HFFc6 (cell line): ENCODE data around the gene RSPO1. TPM values are rescaled to one million over a fixed set of nuclear protein-coding genes. Genes with fewer than 3 reads are reported as not detected.

ENCODE experiments used
- DNase-seq: peaks from one replicate; pipeline ENCODE4 v3.0.0-alpha.2; 2018
- H3K27ac Mint-ChIP-seq: 2 replicates; pipeline ENCODE4 v1.8.0; 2020; ENCODE audit warnings: mild to moderate bottlenecking, mixed read lengths
- H3K27me3 Mint-ChIP-seq: 2 replicates; pipeline ENCODE4 v1.8.0; 2021; ENCODE audit warnings: mild to moderate bottlenecking, moderate library complexity, mixed read lengths; ENCODE audit not compliant: insufficient read depth
- H3K36me3 Mint-ChIP-seq: 2 replicates; pipeline ENCODE4 v1.8.0; 2021; ENCODE audit warnings: low read depth, mixed read lengths
- H3K4me1 Mint-ChIP-seq: 2 replicates; pipeline ENCODE4 v1.8.0; 2020; ENCODE audit warnings: low read depth, mixed read lengths
- H3K4me3 Mint-ChIP-seq: 2 replicates; pipeline ENCODE4 v1.8.0; 2020; ENCODE audit warnings: mild to moderate bottlenecking, moderate library complexity, mixed read lengths
- H3K9me3 Mint-ChIP-seq: 2 replicates; pipeline ENCODE4 v1.8.0; 2020; ENCODE audit warnings: mild to moderate bottlenecking, mixed read lengths
- total RNA-seq, 6 experiments: library from RNA; stranded (reverse); fragmentation: NEBNext Ultra II Directional; extraction: Animal tissue kit (Norgen Biotek cat#: 25700); gene quantifications; 2 replicates in 1 of 6; 3 replicates in 5 of 6; pipeline ENCODE4 v1.2.3, GENCODE V29; 2021
- TF ChIP-seq, protein P1 (sequence below): fragments of 200-600 bp; sonication (generic); IDR thresholded peaks from 2 replicates; pipeline ENCODE4 v1.5.0; 2021; ENCODE audit warnings: antibody characterized with exemption, mild to moderate bottlenecking

RSPO1 gene
- total RNA-seq, 6 experiments from 2014 or later = not detected

DNA sequence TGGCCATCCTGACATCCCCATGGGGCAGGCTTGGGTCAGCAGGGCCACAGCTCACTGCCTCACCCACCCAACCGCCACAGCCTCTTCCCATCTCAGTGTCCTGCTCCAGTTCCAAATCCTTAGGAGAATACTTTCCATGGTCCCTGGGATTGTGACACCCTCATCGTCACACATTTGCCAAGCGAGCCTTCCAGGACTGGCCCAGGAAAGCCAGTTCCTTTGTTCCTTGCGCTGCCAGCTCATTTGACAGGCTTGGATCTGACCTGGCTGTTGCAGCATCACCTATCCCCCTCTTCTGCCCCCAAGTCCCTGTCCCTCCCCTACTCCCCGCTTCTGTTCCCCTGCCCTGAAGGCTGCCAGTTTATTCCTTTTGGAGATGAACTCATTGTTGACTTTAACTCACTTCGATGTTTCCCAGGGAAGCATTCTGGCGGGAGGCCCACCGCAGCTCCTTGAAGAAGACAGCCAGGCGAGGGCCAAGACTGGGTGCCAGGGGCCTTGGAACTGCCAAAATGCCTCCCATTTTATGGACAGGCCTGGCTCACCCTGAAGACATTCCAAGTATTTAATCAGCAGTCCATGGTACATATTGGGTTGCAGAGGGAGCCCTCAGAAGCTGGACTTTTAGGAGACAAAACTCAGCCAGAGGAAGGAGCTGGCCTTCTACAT, 28.8 kb downstream of the RSPO1 start:
- no peaks in the 10 kb centered on the region for H3K36me3 Mint-ChIP-seq
- no peak overlapping the region for H3K27ac Mint-ChIP-seq
- H3K4me1 Mint-ChIP-seq = peaks cover 11% of the 10 kb centered on the region
- peaks cover 17% of the 10 kb centered on the region for H3K27me3 Mint-ChIP-seq
- H3K9me3 Mint-ChIP-seq = no peaks in the 10 kb centered on the region
- TF ChIP-seq, protein P1, sequence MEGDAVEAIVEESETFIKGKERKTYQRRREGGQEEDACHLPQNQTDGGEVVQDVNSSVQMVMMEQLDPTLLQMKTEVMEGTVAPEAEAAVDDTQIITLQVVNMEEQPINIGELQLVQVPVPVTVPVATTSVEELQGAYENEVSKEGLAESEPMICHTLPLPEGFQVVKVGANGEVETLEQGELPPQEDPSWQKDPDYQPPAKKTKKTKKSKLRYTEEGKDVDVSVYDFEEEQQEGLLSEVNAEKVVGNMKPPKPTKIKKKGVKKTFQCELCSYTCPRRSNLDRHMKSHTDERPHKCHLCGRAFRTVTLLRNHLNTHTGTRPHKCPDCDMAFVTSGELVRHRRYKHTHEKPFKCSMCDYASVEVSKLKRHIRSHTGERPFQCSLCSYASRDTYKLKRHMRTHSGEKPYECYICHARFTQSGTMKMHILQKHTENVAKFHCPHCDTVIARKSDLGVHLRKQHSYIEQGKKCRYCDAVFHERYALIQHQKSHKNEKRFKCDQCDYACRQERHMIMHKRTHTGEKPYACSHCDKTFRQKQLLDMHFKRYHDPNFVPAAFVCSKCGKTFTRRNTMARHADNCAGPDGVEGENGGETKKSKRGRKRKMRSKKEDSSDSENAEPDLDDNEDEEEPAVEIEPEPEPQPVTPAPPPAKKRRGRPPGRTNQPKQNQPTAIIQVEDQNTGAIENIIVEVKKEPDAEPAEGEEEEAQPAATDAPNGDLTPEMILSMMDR = no peak
- no peak overlapping the region for H3K4me3 Mint-ChIP-seq
- no peak for DNase-seq

DNA sequence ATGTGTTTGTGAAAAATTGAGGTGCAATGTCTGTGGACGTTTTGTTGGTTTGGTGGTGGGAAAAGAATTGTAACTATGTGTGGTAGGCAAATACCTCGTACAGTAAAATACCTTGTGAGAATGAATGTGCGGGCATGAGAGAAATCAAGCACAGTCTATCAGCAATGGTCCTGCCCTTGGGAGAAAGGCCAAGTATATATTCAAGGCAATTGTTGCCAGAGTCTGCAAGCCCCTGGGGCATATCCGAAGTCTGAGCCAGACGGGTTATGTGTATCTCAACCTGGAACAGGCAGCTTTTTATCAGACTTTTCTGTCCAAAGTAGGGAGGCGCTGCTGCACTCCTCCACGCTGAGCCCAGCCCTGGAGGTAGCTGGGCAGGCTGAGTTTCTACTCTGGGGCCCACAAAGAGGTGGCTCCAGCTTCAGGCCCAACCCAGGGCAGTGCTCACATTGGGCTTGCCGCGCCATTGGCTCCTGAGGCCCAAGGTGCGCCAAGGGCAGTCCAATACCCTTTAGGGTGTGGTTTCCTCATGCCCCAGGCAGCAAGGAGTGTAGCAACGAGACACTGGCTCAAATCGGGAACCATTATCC, 29.5 kb downstream of the RSPO1 start:
- Mint-ChIP-seq H3K36me3 (no peaks in the 10 kb centered on the region), H3K4me3 (no peak overlapping the region), H3K4me1 (peaks cover 11% of the 10 kb centered on the region), H3K27me3 (peaks cover 19% of the 10 kb centered on the region), H3K27ac (no peak overlapping the region), H3K9me3 (no peaks in the 10 kb centered on the region)
- DNase-seq = no peak
- TF ChIP-seq, protein P1 = no peak

DNA sequence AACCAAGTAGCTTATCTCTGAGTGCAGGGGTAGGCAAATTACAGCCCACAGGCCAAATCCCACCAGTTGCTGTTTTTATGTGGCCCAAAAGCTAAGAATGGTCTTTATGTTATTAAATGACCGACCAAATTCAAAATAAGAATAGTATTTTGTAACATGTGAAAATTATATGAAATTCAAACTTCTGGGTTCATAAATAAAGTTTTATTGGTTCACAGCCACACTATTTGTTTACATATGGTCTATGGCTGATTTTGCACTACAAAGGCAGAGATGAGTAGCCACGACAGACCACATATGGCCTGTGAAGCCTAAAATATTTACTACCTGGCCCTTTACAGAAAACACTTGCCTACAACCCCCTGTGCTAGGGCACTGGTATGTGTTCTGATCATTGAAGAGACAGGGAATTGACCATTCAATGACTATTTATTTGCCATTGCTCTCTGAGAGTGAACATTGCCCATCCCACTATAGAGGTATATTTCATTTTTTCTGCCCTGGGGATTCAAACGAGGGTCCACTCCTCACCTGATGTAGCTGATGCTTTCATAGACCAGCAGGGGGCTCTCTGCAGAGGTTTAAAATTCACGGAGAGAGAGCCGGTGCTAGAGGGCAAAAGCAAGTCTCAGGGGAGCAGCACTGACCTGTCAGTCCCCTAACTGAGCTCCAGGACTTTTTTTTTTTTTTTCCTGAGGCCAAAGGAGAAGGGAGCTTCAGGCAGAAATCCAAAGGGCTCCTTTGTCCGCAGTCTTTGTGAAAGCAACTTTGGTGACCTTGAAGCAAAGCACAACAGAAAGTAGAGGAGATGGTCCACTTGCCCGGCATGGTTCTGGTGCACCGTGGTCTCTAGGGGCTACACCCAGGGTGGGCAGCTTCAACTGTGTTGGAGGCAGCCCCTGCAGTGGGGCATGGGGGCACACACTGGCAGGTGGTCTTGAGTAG, 31.7 kb downstream of the RSPO1 start:
- peaks cover 14% of the 10 kb centered on the region for H3K4me1 Mint-ChIP-seq
- H3K27me3 Mint-ChIP-seq = peaks cover 31% of the 10 kb centered on the region
- no peaks in the 10 kb centered on the region for H3K9me3 Mint-ChIP-seq
- H3K4me3 Mint-ChIP-seq = no peak overlapping the region
- TF ChIP-seq, protein P1 = peak; percentile 84
- DNase-seq = no peak
- H3K27ac Mint-ChIP-seq = no peak overlapping the region
- H3K36me3 Mint-ChIP-seq = no peaks in the 10 kb centered on the region

DNA sequence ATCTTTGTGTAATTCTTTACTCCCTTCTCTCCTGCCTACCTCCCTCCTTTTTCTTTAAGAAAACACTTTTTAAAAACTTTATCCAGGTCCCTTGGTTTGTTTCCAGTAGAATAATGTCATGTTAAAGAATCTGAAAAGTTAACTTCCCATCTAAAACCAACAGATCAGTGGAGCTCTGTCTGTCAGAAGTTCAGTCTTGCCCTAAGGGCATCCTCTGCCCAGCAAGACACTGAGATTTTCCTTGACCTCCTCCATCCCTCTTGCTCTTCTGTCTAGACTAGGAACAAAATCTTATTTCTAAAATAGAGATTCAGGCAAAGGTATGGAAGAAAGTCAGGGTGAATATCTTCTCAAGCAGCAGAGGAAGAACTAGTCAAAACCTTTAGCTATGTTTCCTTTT, 33.3 kb downstream of the RSPO1 start:
- H3K36me3 Mint-ChIP-seq = no peaks in the 10 kb centered on the region
- H3K9me3 Mint-ChIP-seq = no peaks in the 10 kb centered on the region
- no peak overlapping the region for H3K27ac Mint-ChIP-seq
- H3K4me3 Mint-ChIP-seq = no peak overlapping the region
- peaks cover 31% of the 10 kb centered on the region for H3K27me3 Mint-ChIP-seq
- TF ChIP-seq, protein P1 = no peak
- H3K4me1 Mint-ChIP-seq = peaks cover 18% of the 10 kb centered on the region
- no peak for DNase-seq

DNA sequence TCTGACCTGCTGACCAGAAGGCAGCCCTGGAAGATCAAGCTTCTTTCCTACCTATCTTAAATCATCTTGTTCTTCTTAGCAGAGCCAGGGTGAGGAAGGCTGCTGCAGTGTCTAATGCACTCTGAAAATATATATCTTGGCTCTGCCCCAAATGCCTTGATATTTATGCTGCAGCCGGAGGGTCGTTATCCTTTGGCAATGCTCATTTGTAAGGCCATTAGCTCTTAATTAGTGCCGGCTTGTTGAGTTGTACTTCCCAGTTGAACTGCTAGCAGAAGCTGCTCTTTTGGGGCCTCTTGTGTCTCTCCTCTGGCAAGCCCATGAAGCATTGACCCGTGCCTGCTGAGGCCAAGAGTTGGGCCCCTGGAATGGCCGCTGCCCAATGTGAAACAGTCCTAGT, 34.8 kb downstream of the RSPO1 start:
- Mint-ChIP-seq H3K9me3 (no peaks in the 10 kb centered on the region), H3K4me1 (peaks cover 16% of the 10 kb centered on the region), H3K27me3 (peaks cover 32% of the 10 kb centered on the region), H3K36me3 (peaks cover 8% of the 10 kb centered on the region), H3K27ac (no peak overlapping the region), H3K4me3 (no peak overlapping the region)
- TF ChIP-seq, protein P1 = no peak
- DNase-seq = no peak
